Colonic mucosa (tissue), 4 donors: ENCODE data around the gene EDIL3. TPM values are rescaled to one million over a fixed set of nuclear protein-coding genes. Genes with fewer than 3 reads are reported as not detected.
"Not testable (repeated sequence)": the region's sequence is repeated elsewhere in the genome, so short reads cannot be mapped to it uniquely, and the experiment has no call there.

Source experiments
- DNase-seq: peaks from one replicate; pipeline ENCODE4 v3.0.0-alpha.2; 2020
- H3K27ac ChIP-seq: fragments of 200-600 bp; one replicate; pipeline ENCODE4 v1.8.0; 2021
- H3K27me3 ChIP-seq: fragments of 200-600 bp; one replicate; pipeline ENCODE4 v1.8.0; 2021
- H3K36me3 ChIP-seq: fragments of 200-600 bp; one replicate; pipeline ENCODE4 v1.8.0; 2021
- H3K4me1 ChIP-seq: fragments of 200-600 bp; one replicate; pipeline ENCODE4 v1.8.0; 2021; ENCODE audit warnings: mild to moderate bottlenecking
- H3K4me3 ChIP-seq: fragments of 200-600 bp; one replicate; pipeline ENCODE4 v1.8.0; 2021
- H3K9ac ChIP-seq, 2 donors: one replicate each; pipeline ENCODE4 v1.7.0; 2013; ENCODE audit warnings: control low read depth in 2 of 2, low read depth in 2 of 2, low read length in 2 of 2
- H3K9me3 ChIP-seq: fragments of 200-600 bp; one replicate; pipeline ENCODE4 v1.8.0; 2021
- CTCF ChIP-seq: fragments of 200-600 bp; IDR thresholded peaks from one replicate; pipeline ENCODE4 v1.8.0; 2022; ENCODE audit warnings: antibody characterized with exemption, mild to moderate bottlenecking
- intact Hi-C: fragments of 100-400 bp; cut with DNase I; formaldehyde crosslinking; loops from one replicate; pipeline ENCODE4 v1.14.1; 2022
- total RNA-seq, 2 donors: library from RNA; stranded (reverse); fragmentation: NEBNext Ultra II Directional in 1 of 2; extraction: Animal tissue kit (Norgen Biotek cat#: 25700) in 1 of 2; gene quantifications; one replicate each; pipeline ENCODE4 v1.2.1, GENCODE V29; 2021
- donor health status: healthy.
- donor health status: DM: no; HTN: no; CAD: no.
- donor health status: DM: no; HTN: no; CAD: no.

Gene EDIL3
- total RNA-seq, 2 donors from 2014 or later = 23.6 to 27.5 TPM

GRCh38 chr5:84162695-84163094 lies 222.0 kb downstream of the EDIL3 start:
- intact Hi-C loops = no loop called here
- Histone ChIP-seq H3K9me3 (no peaks in the 10 kb centered on the region), H3K27me3 (no peaks in the 10 kb centered on the region), H3K36me3 (no peaks in the 10 kb centered on the region), H3K4me1 (no peaks in the 10 kb centered on the region), H3K27ac (no peak overlapping the region), H3K4me3 (no peak overlapping the region), H3K9ac (no peak overlapping the region)
- no peak for TF ChIP-seq CTCF
- no peak for DNase-seq

GRCh38 chr5:84160650-84161049 lies 224.0 kb downstream of the EDIL3 start:
- H3K27me3 ChIP-seq, H3K9me3 ChIP-seq, H3K9ac ChIP-seq, H3K4me1 ChIP-seq, H3K4me3 ChIP-seq, H3K27ac ChIP-seq, DNase-seq, intact Hi-C loops, H3K36me3 ChIP-seq: not testable (repeated sequence)

- no peak for TF ChIP-seq CTCF
- intact Hi-C loops = no loop called here
- Histone ChIP-seq H3K36me3 (no peaks in the 10 kb centered on the region), H3K27ac (no peak overlapping the region), H3K9ac (no peak overlapping the region), H3K4me1 (no peaks in the 10 kb centered on the region), H3K9me3 (no peaks in the 10 kb centered on the region), H3K27me3 (no peaks in the 10 kb centered on the region), H3K4me3 (no peak overlapping the region)
- DNase-seq = no peak
These were observed 235.6 kb downstream of the EDIL3 start for GRCh38 chr5:84149094-84149493.

- DNase-seq = no peak
- Histone ChIP-seq H3K9ac (no peak overlapping the region), H3K36me3 (no peaks in the 10 kb centered on the region), H3K27me3 (no peaks in the 10 kb centered on the region), H3K4me1 (no peaks in the 10 kb centered on the region), H3K4me3 (no peak overlapping the region), H3K27ac (no peak overlapping the region), H3K9me3 (no peaks in the 10 kb centered on the region)
- TF ChIP-seq CTCF = no peak
- intact Hi-C loops = no loop called here
These were observed 236.0 kb downstream of the EDIL3 start for GRCh38 chr5:84148651-84149050.

- Histone ChIP-seq H3K27ac (no peak overlapping the region), H3K4me3 (no peak overlapping the region), H3K9ac (no peak overlapping the region), H3K36me3 (no peaks in the 10 kb centered on the region), H3K27me3 (no peaks in the 10 kb centered on the region), H3K9me3 (no peaks in the 10 kb centered on the region), H3K4me1 (no peaks in the 10 kb centered on the region)
- no peak for DNase-seq
- no peak for TF ChIP-seq CTCF
- intact Hi-C loops = no loop called here
These were observed 247.1 kb downstream of the EDIL3 start for GRCh38 chr5:84137541-84137940.

- Histone ChIP-seq H3K27me3 (no peaks in the 10 kb centered on the region), H3K9ac (no peak overlapping the region), H3K36me3 (no peaks in the 10 kb centered on the region), H3K27ac (no peak overlapping the region), H3K4me3 (no peak overlapping the region), H3K4me1 (no peaks in the 10 kb centered on the region), H3K9me3 (no peaks in the 10 kb centered on the region)
- intact Hi-C loops = no loop called here
- no peak for TF ChIP-seq CTCF
- no peak for DNase-seq
These were observed 253.3 kb downstream of the EDIL3 start for GRCh38 chr5:84131372-84131771.
